ENCODE measurements around the gene C5. TPM values are rescaled to one million over a fixed set of nuclear protein-coding genes. Genes with fewer than 3 reads are reported as not detected.

C5 gene
- total RNA-seq, 1 experiment from 2014 or later: 0.57 TPM

GRCh38 chr9:120989065-120989464 is 61.0 kb downstream of the C5 start:
- ChIA-PET POLR2A (no interaction called here), CTCF (no interaction called here)
- H3K4me1 Mint-ChIP-seq: no peaks in the 10 kb centered on the region
- no peak for ATAC-seq
- H3K27ac Mint-ChIP-seq: no peak overlapping the region
- H3K9me3 Mint-ChIP-seq: no peaks in the 10 kb centered on the region
- no peaks in the 10 kb centered on the region for H3K27me3 Mint-ChIP-seq (ENCODE audit: low read depth)
- no peak for DNase-seq (ENCODE audit: low spot score)
- H3K36me3 Mint-ChIP-seq: no peaks in the 10 kb centered on the region
- no peak overlapping the region for H3K4me3 Mint-ChIP-seq
- TF ChIP-seq ARID4B (CRISPR knock-in tag; IDR thresholded peaks at IDR 0.05; ENCODE audit: borderline replicate concordance) (no peak), ESRRA (CRISPR knock-in tag; IDR thresholded peaks at IDR 0.05; ENCODE audit: borderline replicate concordance) (no peak), ZNF416 (CRISPR knock-in tag; IDR thresholded peaks at IDR 0.05) (no peak), ZNF425 (CRISPR knock-in tag; conservative IDR thresholded peaks at IDR 0.05) (no peak), ZNF232 (CRISPR knock-in tag; IDR thresholded peaks at IDR 0.05) (no peak), NR2C2 (CRISPR knock-in tag; IDR thresholded peaks at IDR 0.05) (no peak), ETV6 (CRISPR knock-in tag; IDR thresholded peaks at IDR 0.05) (no peak)

DNA sequence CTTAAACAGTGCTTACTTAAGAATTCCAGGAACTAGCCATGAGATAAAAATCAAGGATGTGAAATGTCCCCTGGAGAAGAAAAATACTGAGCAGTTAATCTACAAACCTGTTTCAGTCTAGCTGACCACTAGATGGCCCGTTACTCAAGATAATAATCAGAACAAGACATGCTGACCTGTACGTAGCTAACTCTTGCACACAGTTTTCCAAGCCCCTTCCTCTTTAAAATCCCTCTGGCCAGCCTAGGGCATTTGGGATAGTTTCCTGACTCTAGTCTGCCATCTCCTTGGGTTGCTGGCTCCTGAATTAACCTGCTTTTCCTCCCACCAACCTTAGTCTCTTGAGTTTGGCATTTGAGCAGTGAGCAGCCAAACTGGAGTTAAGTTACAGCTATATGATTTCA is 64.3 kb downstream of the C5 start:
- CTCF ChIA-PET: interaction anchor here (0.7 to 3.5 kb wide), 20 partner anchors 9 to 256 kb away, joined by 3 to 64 read pairs (median 4); partner anchors contain the start of gene C5
- no peaks in the 10 kb centered on the region for H3K9me3 Mint-ChIP-seq
- H3K4me1 Mint-ChIP-seq: peaks cover 4% of the 10 kb centered on the region
- H3K27ac Mint-ChIP-seq: no peak overlapping the region
- no peak overlapping the region for H3K4me3 Mint-ChIP-seq
- POLR2A ChIA-PET: no interaction called here
- H3K36me3 Mint-ChIP-seq: no peaks in the 10 kb centered on the region
- TF ChIP-seq CTCF (IDR thresholded peaks at IDR 0.05) (peak; percentile 30; the same call in 1 of the 2 replicates), ZNF121 (CRISPR knock-in tag; IDR thresholded peaks at IDR 0.05) (no peak)
- no peaks in the 10 kb centered on the region; the same call in 1 of the 2 replicates for H3K27me3 Mint-ChIP-seq (ENCODE audit: low read depth)
- ATAC-seq: peak; percentile 78
- no peak for DNase-seq (ENCODE audit: low spot score)

GRCh38 chr9:120983259-120983837 is 66.7 kb downstream of the C5 start:
- Mint-ChIP-seq H3K27ac (no peak overlapping the region), H3K9me3 (peaks cover 3% of the 10 kb centered on the region), H3K4me1 (peaks cover 8% of the 10 kb centered on the region), H3K4me3 (no peak overlapping the region), H3K36me3 (no peaks in the 10 kb centered on the region), H3K27me3 (ENCODE audit: low read depth) (peaks cover 3% of the 10 kb centered on the region; the same call in 1 of the 2 replicates)
- POLR2A ChIA-PET: no interaction called here
- CTCF ChIA-PET: interaction anchor here (3.1 to 3.5 kb wide), 2 partner anchors 73 to 77 kb away, joined by 44 to 64 read pairs; no protein-coding TSS in a partner anchor
- ATAC-seq: no peak
- no peak for DNase-seq (ENCODE audit: low spot score)
- TF ChIP-seq ATF1 (CRISPR knock-in tag; IDR thresholded peaks at IDR 0.05) (no peak), NFATC4 (CRISPR knock-in tag; IDR thresholded peaks at IDR 0.05) (no peak), NFYB (CRISPR knock-in tag; conservative IDR thresholded peaks at IDR 0.05; ENCODE audit: low read depth) (no peak), FOXP1 (CRISPR knock-in tag; IDR thresholded peaks at IDR 0.05; ENCODE audit: borderline replicate concordance) (no peak), ZNF671 (CRISPR knock-in tag; IDR thresholded peaks at IDR 0.05) (no peak), SMAD3 (CRISPR knock-in tag; IDR thresholded peaks at IDR 0.05; ENCODE audit: borderline replicate concordance) (no peak), ZNF121 (CRISPR knock-in tag; IDR thresholded peaks at IDR 0.05) (no peak), E2F5 (CRISPR knock-in tag; IDR thresholded peaks at IDR 0.05) (no peak), SMAD4 (CRISPR knock-in tag; IDR thresholded peaks at IDR 0.05) (no peak), TP53 (CRISPR knock-in tag; IDR thresholded peaks at IDR 0.05) (no peak), ERG (CRISPR knock-in tag; IDR thresholded peaks at IDR 0.05) (no peak)
- TF ChIP-seq, protein P1, sequence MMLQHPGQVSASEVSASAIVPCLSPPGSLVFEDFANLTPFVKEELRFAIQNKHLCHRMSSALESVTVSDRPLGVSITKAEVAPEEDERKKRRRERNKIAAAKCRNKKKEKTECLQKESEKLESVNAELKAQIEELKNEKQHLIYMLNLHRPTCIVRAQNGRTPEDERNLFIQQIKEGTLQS (CRISPR knock-in tag; conservative IDR thresholded peaks at IDR 0.05): no peak
- TF ChIP-seq, protein P2, sequence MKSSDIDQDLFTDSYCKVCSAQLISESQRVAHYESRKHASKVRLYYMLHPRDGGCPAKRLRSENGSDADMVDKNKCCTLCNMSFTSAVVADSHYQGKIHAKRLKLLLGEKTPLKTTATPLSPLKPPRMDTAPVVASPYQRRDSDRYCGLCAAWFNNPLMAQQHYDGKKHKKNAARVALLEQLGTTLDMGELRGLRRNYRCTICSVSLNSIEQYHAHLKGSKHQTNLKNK (CRISPR knock-in tag; IDR thresholded peaks at IDR 0.05): no peak

All from WTC11 (cell line).